GM12891 (cell line): ENCODE data around the gene PHRF1.

Source experiments
- POLR2A ChIP-seq: IDR thresholded peaks from 2 replicates; pipeline ENCODE4 v1.6.1; 2011; ENCODE audit warnings: low read depth, low read length, control low read depth
- POLR2AphosphoS5 ChIP-seq: IDR thresholded peaks from 2 replicates; pipeline ENCODE4 v1.6.1; 2011; ENCODE audit warnings: low read depth, low read length, control low read depth

DNA sequence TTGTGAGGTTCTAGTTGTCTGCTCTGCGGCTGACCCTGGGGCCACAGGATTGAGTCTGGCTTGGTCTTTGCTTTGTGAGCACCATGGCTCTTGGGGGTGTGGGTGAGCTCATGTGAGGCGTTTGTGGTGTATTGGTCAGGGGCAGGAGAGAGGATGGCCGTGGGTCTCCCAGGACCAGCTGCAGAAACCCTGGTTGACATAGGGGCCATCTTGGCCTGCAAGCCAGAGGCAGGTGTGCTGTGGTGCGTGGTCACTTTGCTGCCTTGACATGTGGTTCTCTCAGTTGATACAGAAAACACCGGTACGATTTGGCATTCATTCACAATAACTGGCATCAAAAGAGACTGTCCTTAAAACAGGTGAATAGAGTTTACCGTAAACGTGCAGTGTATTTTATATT lies 11.3 kb downstream of the PHRF1 start:
- no peak for TF ChIP-seq POLR2AphosphoS5
- no peak for TF ChIP-seq POLR2A
